Mesenchymal stem cell (in vitro differentiated cells and primary cell): ENCODE results near the gene MGAT5B. TPM values are rescaled to one million over a fixed set of nuclear protein-coding genes. Genes with fewer than 3 reads are reported as not detected.

Experiments used
- DNase-seq: peaks from one replicate; pipeline ENCODE4 v3.0.0-alpha.2; 2013
- H2AFZ ChIP-seq: one replicate; pipeline ENCODE4 v1.6.1; 2013; ENCODE audit warnings: low read depth, mild to moderate bottlenecking, control low read depth, inconsistent platforms, low read length, moderate library complexity
- H2AK5ac ChIP-seq: 2 replicates; pipeline ENCODE4 v1.6.1; 2013; ENCODE audit warnings: low read length, moderate library complexity, mild to moderate bottlenecking, inconsistent platforms; ENCODE audit not compliant: severe bottlenecking
- H2BK120ac ChIP-seq: one replicate; pipeline ENCODE4 v1.6.1; 2013; ENCODE audit warnings: low read depth, mild to moderate bottlenecking, inconsistent platforms, low read length, moderate library complexity
- H2BK12ac ChIP-seq, 2 experiments: one replicate each; pipeline ENCODE4 v1.6.1; 2013; ENCODE audit warnings: inconsistent platforms in 2 of 2, low read length in 2 of 2, mild to moderate bottlenecking in 2 of 2, moderate library complexity in 2 of 2, control low read depth in 1 of 2
- H2BK15ac ChIP-seq: one replicate; pipeline ENCODE4 v1.6.1; 2013; ENCODE audit warnings: mild to moderate bottlenecking, low read depth, inconsistent platforms; ENCODE audit not compliant: poor library complexity, severe bottlenecking
- H2BK5ac ChIP-seq: 2 replicates; pipeline ENCODE4 v1.6.1; 2013; ENCODE audit warnings: low read depth, mild to moderate bottlenecking, low read length, control low read depth, inconsistent platforms; ENCODE audit not compliant: poor library complexity, severe bottlenecking
- H3K14ac ChIP-seq, 2 experiments: one replicate each; pipeline ENCODE4 v1.6.1; 2013; ENCODE audit warnings: inconsistent platforms in 2 of 2, low read length in 2 of 2, control low read depth in 1 of 2, mild to moderate bottlenecking in 1 of 2, moderate library complexity in 1 of 2
- H3K18ac ChIP-seq, 2 experiments: one replicate each; pipeline ENCODE4 v1.6.1; 2013; ENCODE audit warnings: inconsistent platforms in 2 of 2, low read length in 2 of 2, control low read depth in 1 of 2, low read depth in 1 of 2, mild to moderate bottlenecking in 1 of 2
- H3K23ac ChIP-seq, 2 experiments: one replicate each; pipeline ENCODE4 v1.6.1; 2013; ENCODE audit warnings: inconsistent platforms in 2 of 2, low read length in 2 of 2, mild to moderate bottlenecking in 2 of 2, moderate library complexity in 2 of 2, control low read depth in 1 of 2
- H3K27ac ChIP-seq: 2 replicates; pipeline ENCODE4 v1.5.1; 2013; ENCODE audit warnings: mild to moderate bottlenecking, moderate library complexity, low read length, control low read depth, inconsistent platforms; ENCODE audit not compliant: poor library complexity, severe bottlenecking
- H3K27me3 ChIP-seq, 2 experiments: 2 replicates each; pipeline versions ENCODE4 v1.6.1 to v1.7.0; 2013; ENCODE audit warnings: low read length in 2 of 2, mild to moderate bottlenecking in 2 of 2, moderate library complexity in 2 of 2, control low read depth in 1 of 2, inconsistent platforms in 1 of 2; ENCODE audit not compliant: control insufficient read depth in 1 of 2, insufficient read depth in 1 of 2
- H3K36me3 ChIP-seq, 2 experiments: 2 replicates each; pipeline versions ENCODE4 v1.6.1 to v1.7.0; 2013; ENCODE audit warnings: low read length in 2 of 2, control low read depth in 1 of 2, inconsistent platforms in 1 of 2, low read depth in 1 of 2, mild to moderate bottlenecking in 1 of 2; ENCODE audit not compliant: insufficient read depth in 2 of 2, control insufficient read depth in 1 of 2
- H3K4ac ChIP-seq, 2 experiments: one replicate each; pipeline ENCODE4 v1.6.1; 2013; ENCODE audit warnings: inconsistent platforms in 2 of 2, low read length in 2 of 2, mild to moderate bottlenecking in 2 of 2, moderate library complexity in 2 of 2, control low read depth in 1 of 2, low read depth in 1 of 2
- H3K4me1 ChIP-seq: 2 replicates; pipeline ENCODE4 v1.6.1; 2013; ENCODE audit warnings: low read depth, low read length, control low read depth; ENCODE audit not compliant: control insufficient read depth, insufficient read depth
- H3K4me2 ChIP-seq: 2 replicates; pipeline ENCODE4 v1.6.1; 2013; ENCODE audit warnings: low read length, mild to moderate bottlenecking, inconsistent platforms; ENCODE audit not compliant: poor library complexity, severe bottlenecking
- H3K4me3 ChIP-seq, 2 experiments: 2 replicates each; pipeline versions ENCODE4 v1.5.1 to v1.7.0; 2013; ENCODE audit warnings: low read length in 2 of 2, mild to moderate bottlenecking in 2 of 2, control low read depth in 1 of 2, low read depth in 1 of 2; ENCODE audit not compliant: insufficient read depth in 1 of 2
- H3K79me1 ChIP-seq: replicated peaks from 2 replicates; pipeline ENCODE4 v1.6.1; 2013; ENCODE audit warnings: mild to moderate bottlenecking, control low read depth, low read length, inconsistent platforms; ENCODE audit not compliant: poor library complexity, severe bottlenecking
- H3K9ac ChIP-seq: 2 replicates; pipeline ENCODE4 v1.7.0; 2013; ENCODE audit warnings: mild to moderate bottlenecking, low read length, moderate library complexity
- H3K9me3 ChIP-seq: 2 replicates; pipeline ENCODE4 v1.7.0; 2013; ENCODE audit warnings: mild to moderate bottlenecking, low read length; ENCODE audit not compliant: control insufficient read depth
- H4K8ac ChIP-seq: one replicate; pipeline ENCODE4 v1.6.1; 2013; ENCODE audit warnings: inconsistent platforms, mild to moderate bottlenecking, low read length, moderate library complexity
- H4K91ac ChIP-seq: one replicate; pipeline ENCODE4 v1.6.1; 2013; ENCODE audit warnings: mild to moderate bottlenecking, low read length, inconsistent platforms
- WGBS: methylation state at CpG from one replicate; pipeline ENCODE4 v1.1.7; 2013; ENCODE audit warnings: mixed read lengths; 5-methylcytosine and 5-hydroxymethylcytosine counted together
- polyA plus RNA-seq, 2 experiments: library from polyadenylated mRNA; stranded (reverse); fragments of 200-250 nt; gene quantifications; one replicate each; pipeline ENCODE4 v1.2.3, GENCODE V29; 2013

Gene MGAT5B, protein sequence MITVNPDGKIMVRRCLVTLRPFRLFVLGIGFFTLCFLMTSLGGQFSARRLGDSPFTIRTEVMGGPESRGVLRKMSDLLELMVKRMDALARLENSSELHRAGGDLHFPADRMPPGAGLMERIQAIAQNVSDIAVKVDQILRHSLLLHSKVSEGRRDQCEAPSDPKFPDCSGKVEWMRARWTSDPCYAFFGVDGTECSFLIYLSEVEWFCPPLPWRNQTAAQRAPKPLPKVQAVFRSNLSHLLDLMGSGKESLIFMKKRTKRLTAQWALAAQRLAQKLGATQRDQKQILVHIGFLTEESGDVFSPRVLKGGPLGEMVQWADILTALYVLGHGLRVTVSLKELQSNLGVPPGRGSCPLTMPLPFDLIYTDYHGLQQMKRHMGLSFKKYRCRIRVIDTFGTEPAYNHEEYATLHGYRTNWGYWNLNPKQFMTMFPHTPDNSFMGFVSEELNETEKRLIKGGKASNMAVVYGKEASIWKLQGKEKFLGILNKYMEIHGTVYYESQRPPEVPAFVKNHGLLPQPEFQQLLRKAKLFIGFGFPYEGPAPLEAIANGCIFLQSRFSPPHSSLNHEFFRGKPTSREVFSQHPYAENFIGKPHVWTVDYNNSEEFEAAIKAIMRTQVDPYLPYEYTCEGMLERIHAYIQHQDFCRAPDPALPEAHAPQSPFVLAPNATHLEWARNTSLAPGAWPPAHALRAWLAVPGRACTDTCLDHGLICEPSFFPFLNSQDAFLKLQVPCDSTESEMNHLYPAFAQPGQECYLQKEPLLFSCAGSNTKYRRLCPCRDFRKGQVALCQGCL
- 0.94 TPM for polyA plus RNA-seq (2013, experiment 1 of 2)
- 1.1 TPM for polyA plus RNA-seq (2013, experiment 2 of 2)

DNA sequence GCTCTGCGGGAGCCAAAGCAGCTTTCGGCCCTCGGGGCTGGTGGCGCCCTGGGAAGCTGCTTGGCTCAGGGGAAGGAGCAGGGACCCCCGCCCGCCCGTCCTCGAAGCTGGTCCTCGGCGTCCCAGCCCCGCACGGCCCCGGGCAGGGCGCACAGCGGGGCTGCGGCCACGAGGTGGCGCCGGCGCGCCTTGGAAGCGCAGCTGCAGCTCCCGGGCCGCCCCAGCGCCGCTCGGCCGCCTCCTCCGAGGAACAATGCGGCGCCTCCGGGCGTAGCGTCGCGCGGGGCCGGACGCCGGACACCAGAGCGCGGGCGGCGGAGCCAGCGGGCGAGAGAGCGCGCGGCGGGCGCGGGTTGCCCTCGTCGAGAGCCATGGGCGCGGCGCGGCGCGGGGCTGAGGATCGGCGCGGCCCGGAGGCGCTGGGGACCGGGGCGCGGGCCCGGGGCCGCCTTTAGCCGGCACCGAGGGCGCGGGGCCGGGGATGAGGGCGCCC is at the start of gene MGAT5B:
Gene MGAT5B, plus strand, starts transcription at position 229 of the 493 bp plus-strand sequence. CDS start 626 bp downstream, outside the sequence.
- Histone ChIP-seq H3K9ac (peak within 1 kb of the TSS; percentile 67), H2AFZ (peak within 1 kb of the TSS; percentile 88), H3K4me2 (peak within 1 kb of the TSS; percentile 72), H3K79me1 (no peaks in the 10 kb centered on the region), H3K27ac (peak within 1 kb of the TSS; percentile 27), H3K4ac (peak within 1 kb of the TSS in 1 of 2 experiments; percentile 17), H3K4me3 (peak within 1 kb of the TSS; percentile 50 to 62), H4K91ac (peak within 1 kb of the TSS; percentile 62), H3K18ac (peak within 1 kb of the TSS in 1 of 2 experiments; percentile 82), H3K9me3 (no peaks in the 10 kb centered on the region), H2BK5ac (no peak within 1 kb of the TSS), H2BK15ac (peak within 1 kb of the TSS; percentile 73), H3K27me3 (peaks cover 11 to 38% of the 10 kb centered on the region in 2 experiments), H4K8ac (peak within 1 kb of the TSS; percentile 5), H3K14ac (peak within 1 kb of the TSS in 1 of 2 experiments; percentile 44), H3K23ac (no peak within 1 kb of the TSS), H2AK5ac (no peak within 1 kb of the TSS), H3K4me1 (peaks cover 53% of the 10 kb centered on the region), H3K36me3 (no peaks in the 10 kb centered on the region), H2BK12ac (peak within 1 kb of the TSS; percentile 20 to 51), H2BK120ac (no peak within 1 kb of the TSS)
- 0% methylated on average over 9 of the region's 76 CpGs for WGBS
- peak; percentile 73 for DNase-seq

DNA sequence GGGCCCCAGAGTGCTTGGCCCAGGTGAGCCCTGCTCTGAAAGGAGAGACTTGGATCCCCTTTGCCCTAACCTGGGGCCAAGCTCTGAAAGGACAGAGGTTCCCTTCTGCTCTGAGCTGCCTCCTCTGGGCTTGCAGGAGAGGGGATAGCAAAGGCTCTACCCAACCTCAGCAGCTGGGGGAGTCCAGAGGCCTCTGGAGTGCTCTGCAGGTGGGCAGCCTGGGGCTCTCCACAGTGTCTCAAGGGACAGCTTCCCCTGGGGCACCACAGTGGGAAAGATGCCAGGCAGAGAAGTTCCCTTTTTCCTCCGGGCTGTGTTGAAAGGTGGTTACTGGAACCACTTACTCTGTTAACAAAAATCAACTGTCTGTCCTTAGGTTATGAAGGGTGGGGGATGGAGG is 48.2 kb upstream of the MGAT5B start:
- Histone ChIP-seq H4K8ac (no peak overlapping the region), H3K23ac (no peak overlapping the region), H2BK120ac (no peak overlapping the region), H3K27ac (no peak overlapping the region), H2BK12ac (no peak overlapping the region), H3K9me3 (no peaks in the 10 kb centered on the region), H4K91ac (no peak overlapping the region), H3K4ac (no peak overlapping the region), H2BK5ac (no peak overlapping the region), H3K27me3 (peaks cover 33 to 44% of the 10 kb centered on the region in 2 experiments), H2BK15ac (no peak overlapping the region), H3K36me3 (no peaks in the 10 kb centered on the region), H3K18ac (no peak overlapping the region), H3K4me1 (peaks cover 3% of the 10 kb centered on the region), H3K4me3 (no peak overlapping the region), H2AFZ (no peak overlapping the region), H3K14ac (no peak overlapping the region), H3K79me1 (no peaks in the 10 kb centered on the region), H3K9ac (no peak overlapping the region), H3K4me2 (no peak overlapping the region), H2AK5ac (no peak overlapping the region)
- no peak for DNase-seq
- WGBS: 67% methylated on average over 1 of the region's 1 CpG

DNA sequence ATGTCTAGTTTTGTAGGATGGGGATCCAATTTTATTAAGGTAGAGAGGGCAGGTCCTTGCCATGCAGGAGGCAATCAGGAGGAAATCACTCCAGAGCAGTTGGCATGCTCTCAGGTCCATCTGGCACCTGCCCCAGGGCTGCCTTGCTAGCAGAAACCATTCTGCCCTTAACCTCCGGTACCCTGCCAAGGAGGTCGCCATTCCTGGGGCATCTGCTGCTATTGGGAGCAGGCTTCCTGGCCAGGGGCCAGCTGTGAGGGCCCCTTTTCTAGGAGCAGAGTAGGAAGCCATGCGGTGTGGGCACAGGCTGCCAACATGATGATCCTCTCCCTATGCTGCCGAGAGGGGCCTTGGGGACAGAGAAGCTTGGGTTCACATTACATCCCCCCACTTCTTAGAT is 47.6 kb upstream of the MGAT5B start:
- WGBS: 93% methylated on average over 3 of the region's 4 CpGs
- H2BK12ac ChIP-seq: no peak overlapping the region
- peaks cover 3% of the 10 kb centered on the region for H3K4me1 ChIP-seq
- H3K9ac ChIP-seq: no peak overlapping the region
- H3K27me3 ChIP-seq: peaks cover 33 to 43% of the 10 kb centered on the region in 2 experiments
- no peak overlapping the region for H3K18ac ChIP-seq
- H3K14ac ChIP-seq: no peak overlapping the region
- H3K36me3 ChIP-seq: no peaks in the 10 kb centered on the region
- H3K4ac ChIP-seq: no peak overlapping the region
- H4K8ac ChIP-seq: no peak overlapping the region
- H2BK120ac ChIP-seq: no peak overlapping the region
- H3K79me1 ChIP-seq: no peaks in the 10 kb centered on the region
- no peak overlapping the region for H4K91ac ChIP-seq
- no peak overlapping the region for H2AFZ ChIP-seq
- no peak overlapping the region for H2AK5ac ChIP-seq
- no peaks in the 10 kb centered on the region for H3K9me3 ChIP-seq
- H3K23ac ChIP-seq: no peak overlapping the region
- no peak overlapping the region for H2BK15ac ChIP-seq
- no peak for DNase-seq
- H2BK5ac ChIP-seq: no peak overlapping the region
- H3K27ac ChIP-seq: no peak overlapping the region
- H3K4me2 ChIP-seq: no peak overlapping the region
- H3K4me3 ChIP-seq: no peak overlapping the region
